Esophagus muscularis mucosa (tissue), 4 donors: ENCODE results near the gene ARPIN.

Source experiments
- EP300 ChIP-seq: sonication (generic); formaldehyde crosslinking; IDR thresholded peaks from one replicate; pipeline ENCODE4 v1.6.1; 2017; ENCODE audit warnings: antibody characterized with exemption
- POLR2A ChIP-seq: fragments of 450-650 bp; IDR thresholded peaks from one replicate; pipeline ENCODE4 v1.6.1; 2017; ENCODE audit warnings: antibody characterized with exemption, moderate library complexity, mild to moderate bottlenecking, low read depth
- POLR2AphosphoS5 ChIP-seq, 2 donors: sonication (generic); formaldehyde crosslinking; IDR thresholded peaks; one replicate each; pipeline ENCODE4 v1.6.1; 2017; ENCODE audit warnings: antibody characterized with exemption in 2 of 2
- TF ChIP-seq, protein P1 (sequence below), 3 experiments: fragments of 200-600 bp in 2 of 3; fragments of 450-650 bp in 1 of 3; sonication (generic) in 2 of 3; IDR thresholded peaks; one replicate each; pipeline ENCODE4 v1.5.1; 2017 to 2019; ENCODE audit warnings: antibody characterized with exemption in 3 of 3, mild to moderate bottlenecking in 2 of 3, moderate library complexity in 1 of 3

DNA sequence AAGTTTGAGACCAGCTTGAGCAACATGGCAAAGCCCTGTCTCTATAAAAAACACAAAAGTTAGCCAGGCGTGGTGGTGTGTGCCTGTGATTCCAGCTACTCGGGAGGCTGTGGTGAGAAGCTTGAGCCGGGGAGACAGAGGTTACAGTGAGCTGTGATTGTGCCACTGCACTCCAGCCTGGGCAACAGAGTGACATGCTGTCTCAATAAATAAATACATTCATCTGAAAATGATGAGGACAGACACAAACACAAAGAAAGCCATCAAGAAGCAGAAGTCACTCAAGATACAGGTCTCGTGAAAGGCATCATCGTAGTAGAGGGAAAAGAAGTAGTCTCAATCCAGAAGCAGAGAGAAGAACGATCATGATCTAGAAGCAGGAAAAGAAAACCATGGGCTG lies 37.0 kb downstream of the ARPIN start:
- TF ChIP-seq, protein P1, sequence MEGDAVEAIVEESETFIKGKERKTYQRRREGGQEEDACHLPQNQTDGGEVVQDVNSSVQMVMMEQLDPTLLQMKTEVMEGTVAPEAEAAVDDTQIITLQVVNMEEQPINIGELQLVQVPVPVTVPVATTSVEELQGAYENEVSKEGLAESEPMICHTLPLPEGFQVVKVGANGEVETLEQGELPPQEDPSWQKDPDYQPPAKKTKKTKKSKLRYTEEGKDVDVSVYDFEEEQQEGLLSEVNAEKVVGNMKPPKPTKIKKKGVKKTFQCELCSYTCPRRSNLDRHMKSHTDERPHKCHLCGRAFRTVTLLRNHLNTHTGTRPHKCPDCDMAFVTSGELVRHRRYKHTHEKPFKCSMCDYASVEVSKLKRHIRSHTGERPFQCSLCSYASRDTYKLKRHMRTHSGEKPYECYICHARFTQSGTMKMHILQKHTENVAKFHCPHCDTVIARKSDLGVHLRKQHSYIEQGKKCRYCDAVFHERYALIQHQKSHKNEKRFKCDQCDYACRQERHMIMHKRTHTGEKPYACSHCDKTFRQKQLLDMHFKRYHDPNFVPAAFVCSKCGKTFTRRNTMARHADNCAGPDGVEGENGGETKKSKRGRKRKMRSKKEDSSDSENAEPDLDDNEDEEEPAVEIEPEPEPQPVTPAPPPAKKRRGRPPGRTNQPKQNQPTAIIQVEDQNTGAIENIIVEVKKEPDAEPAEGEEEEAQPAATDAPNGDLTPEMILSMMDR (IDR thresholded peaks at IDR 0.05) = no peak
- TF ChIP-seq POLR2A = no peak
- TF ChIP-seq EP300 = no peak
- no peak for TF ChIP-seq POLR2AphosphoS5 (IDR thresholded peaks at IDR 0.05)
